RWPE1 (cell line): ENCODE results near the gene ACOT11.

Experiments used
- CTCF ChIA-PET: fragments of 350-600 bp; sonication (Branson Sonifier 250); formaldehyde crosslinking; extraction: SDS; loops from one replicate; lab custom pipeline; 2021; lab: Yijun Ruan, JAX
- POLR2A ChIA-PET: fragments of 400-600 bp; formaldehyde crosslinking; extraction: SDS; loops from one replicate; lab custom pipeline; 2020; ENCODE audit warnings: antibody characterized with exemption; ENCODE audit not compliant: low non-redundant PET; lab: Yijun Ruan, JAX
- DNase-seq: peaks from one replicate; pipeline ENCODE4 v3.0.0; 2012; ENCODE audit warnings: low spot score
- H3K27ac ChIP-seq: fragments of 450-650 bp; 2 replicates; pipeline ENCODE4 v1.5.1; 2017
- TF ChIP-seq, protein P1 (sequence below): fragments of 450-650 bp; conservative IDR thresholded peaks from 2 replicates; pipeline ENCODE4 v1.5.1; 2017; ENCODE audit warnings: low read depth, mild to moderate bottlenecking

ACOT11 gene

DNA sequence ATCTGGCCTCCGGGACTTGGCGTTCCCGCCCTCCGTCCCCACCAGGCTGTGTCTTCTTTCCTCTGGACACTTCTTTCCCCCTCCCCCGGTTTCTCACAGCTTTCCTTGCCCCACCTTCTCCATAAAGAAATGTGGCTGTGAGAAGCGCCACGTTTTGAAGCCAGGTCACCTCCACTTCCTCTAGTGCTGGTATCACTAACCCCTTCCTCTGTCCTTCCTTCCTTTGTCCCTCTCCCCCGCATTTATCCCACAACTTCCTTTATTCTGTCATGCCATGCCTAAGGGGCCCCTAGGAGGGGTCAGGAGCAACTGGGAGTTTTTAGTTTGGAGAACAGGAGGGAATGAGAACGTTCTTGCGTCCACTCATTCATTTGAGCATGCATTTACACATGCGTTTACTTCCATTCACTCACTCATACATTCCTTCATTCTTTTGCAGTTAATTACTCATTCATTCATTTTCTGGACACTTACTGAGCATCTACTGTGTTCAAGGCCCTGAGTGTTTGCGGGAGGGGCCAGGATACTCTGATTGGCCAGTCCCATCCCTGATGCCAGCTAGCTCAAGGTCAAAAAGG is 5.0 kb upstream of the ACOT11 start:
- H3K27ac ChIP-seq = peak overlapping the region; percentile 97
- POLR2A ChIA-PET = interaction anchor here (0.5 to 0.8 kb wide), 2 partner anchors 9 to 10 kb away, joined by 3 to 4 read pairs; no protein-coding TSS in a partner anchor
- TF ChIP-seq, protein P1, sequence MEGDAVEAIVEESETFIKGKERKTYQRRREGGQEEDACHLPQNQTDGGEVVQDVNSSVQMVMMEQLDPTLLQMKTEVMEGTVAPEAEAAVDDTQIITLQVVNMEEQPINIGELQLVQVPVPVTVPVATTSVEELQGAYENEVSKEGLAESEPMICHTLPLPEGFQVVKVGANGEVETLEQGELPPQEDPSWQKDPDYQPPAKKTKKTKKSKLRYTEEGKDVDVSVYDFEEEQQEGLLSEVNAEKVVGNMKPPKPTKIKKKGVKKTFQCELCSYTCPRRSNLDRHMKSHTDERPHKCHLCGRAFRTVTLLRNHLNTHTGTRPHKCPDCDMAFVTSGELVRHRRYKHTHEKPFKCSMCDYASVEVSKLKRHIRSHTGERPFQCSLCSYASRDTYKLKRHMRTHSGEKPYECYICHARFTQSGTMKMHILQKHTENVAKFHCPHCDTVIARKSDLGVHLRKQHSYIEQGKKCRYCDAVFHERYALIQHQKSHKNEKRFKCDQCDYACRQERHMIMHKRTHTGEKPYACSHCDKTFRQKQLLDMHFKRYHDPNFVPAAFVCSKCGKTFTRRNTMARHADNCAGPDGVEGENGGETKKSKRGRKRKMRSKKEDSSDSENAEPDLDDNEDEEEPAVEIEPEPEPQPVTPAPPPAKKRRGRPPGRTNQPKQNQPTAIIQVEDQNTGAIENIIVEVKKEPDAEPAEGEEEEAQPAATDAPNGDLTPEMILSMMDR = no peak
- CTCF ChIA-PET = no interaction called here
- DNase-seq = no peak

DNA sequence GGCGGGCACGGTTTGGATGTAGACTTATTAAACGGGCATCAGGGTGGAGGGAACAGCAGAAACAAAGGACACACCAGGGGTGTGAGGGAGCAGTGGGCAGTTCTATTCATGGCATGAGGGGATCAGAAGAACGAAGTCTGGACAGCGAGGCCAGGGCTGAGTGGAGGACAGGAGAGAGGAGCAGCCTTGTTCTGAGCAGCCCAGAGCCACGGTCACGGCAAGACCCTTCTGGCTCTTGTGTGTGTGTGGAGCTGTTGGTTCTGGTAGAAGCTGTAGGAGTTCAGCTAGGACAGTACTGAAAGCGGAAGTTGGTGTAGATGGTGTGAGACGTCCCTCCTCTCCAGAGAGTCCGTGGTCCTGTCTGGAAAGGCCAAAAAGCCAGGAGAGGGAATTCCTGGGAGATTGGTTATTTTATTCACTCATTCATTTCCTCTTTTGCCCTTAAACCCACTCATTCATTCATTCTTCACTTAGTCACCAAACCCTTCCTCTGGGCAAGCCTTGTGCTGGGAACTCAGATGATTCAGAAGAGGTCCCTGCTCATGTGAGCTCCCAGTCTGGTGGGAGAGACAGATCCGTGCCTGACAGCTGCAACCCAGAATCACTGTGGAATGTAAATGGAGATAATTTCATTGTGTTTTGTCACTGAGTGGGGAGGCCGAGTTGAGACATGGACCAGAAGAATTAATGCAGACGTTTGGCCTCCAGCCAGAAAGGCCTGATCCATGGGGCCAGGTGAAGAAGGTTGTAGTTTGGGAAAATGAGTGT is 4.1 kb upstream of the ACOT11 start:
- ChIA-PET CTCF (no interaction called here), POLR2A (interaction anchor here (0.5 kb wide), 1 partner anchor 8 kb away, joined by 3 read pairs; no protein-coding TSS in a partner anchor)
- H3K27ac ChIP-seq = peak overlapping the region; percentile 97
- TF ChIP-seq, protein P1 = no peak
- peak; percentile 38 for DNase-seq

DNA sequence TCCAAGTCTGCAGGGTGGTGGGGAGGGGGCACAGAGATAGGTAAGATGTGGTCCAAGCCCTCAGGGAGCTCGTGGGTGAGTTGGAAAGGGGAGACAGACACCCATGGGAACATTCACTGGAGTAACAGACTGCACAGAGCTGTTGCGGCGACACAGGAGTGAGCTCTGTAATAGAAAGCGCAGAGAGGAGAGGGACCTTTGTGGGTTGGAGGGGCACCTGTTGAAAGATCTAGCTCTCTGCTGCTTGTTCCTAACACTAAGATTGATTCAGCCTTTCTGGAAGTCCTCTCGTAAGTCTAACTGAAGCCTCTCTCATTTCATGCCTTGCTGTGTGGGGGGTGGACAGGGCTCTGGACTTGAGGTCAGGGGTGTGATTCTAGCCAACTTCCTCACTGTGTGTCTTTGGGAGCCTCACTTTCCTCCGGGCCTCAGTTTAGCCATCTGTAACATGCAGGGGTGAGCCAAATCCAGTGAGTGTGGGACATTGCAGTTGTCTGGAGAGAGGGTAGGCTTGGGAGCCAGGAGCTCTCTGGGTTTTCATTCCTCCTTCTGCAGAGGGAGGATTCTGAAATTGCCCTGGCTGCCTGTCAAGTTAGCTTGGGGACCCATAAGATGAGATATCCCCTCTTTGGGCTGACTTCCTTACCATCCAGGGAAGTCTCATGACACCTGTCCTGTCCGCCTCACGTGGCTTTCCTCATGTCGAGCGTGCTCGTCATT is 2.0 kb upstream of the ACOT11 start:
- H3K27ac ChIP-seq = peak overlapping the region; percentile 38
- TF ChIP-seq, protein P1 = no peak
- no peak for DNase-seq
- ChIA-PET POLR2A (interaction anchor here (0.6 kb wide), 1 partner anchor 72 kb away, joined by 3 read pairs; no protein-coding TSS in a partner anchor), CTCF (interaction anchor here (0.6 kb wide), 2 partner anchors 59 to 1579 kb away, joined by 3 read pairs; no protein-coding TSS in a partner anchor)

DNA sequence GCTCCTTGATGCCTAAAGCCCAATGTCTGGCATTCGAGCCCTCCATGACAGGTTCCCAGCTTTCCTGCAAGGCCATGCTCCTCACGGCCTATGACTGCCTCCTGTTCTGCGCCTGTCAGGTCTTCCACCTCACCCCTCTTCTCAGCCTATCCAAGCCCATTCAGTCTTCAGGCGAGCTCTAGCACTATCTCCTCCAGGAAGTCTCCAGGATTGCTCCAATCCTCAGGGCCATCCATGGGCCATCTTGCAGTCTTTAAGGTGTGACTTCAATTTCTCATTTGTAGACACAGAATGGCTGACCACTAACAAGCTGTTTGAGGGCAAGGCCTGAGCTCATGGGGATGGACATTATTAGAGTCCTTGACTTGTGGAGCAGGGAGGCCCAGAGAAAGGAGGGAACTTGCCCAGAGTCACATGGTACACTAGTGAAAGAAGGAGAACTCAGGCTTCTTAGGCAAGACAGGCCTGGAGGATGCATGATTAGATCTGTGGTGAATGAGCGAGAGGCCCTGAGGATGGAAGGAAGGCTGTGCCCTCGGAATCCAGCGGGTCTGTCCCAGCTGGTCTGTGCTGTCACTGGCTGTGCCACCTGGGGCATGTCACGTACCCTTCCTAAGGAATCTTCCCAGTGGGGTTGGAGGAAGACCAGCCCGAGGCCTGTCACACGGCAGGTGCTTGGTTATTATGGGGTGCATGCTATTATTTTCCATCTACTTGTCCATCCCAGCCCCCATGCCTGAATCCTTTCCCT is 1.2 kb upstream of the ACOT11 start:
- POLR2A ChIA-PET = no interaction called here
- TF ChIP-seq, protein P1 = no peak
- peak overlapping the region; percentile 38; the same call in 1 of the 2 replicates for H3K27ac ChIP-seq
- DNase-seq = no peak
- CTCF ChIA-PET = interaction anchor here (0.6 to 0.8 kb wide), 2 partner anchors 13 to 58 kb away, joined by 3 to 11 read pairs; no protein-coding TSS in a partner anchor

DNA sequence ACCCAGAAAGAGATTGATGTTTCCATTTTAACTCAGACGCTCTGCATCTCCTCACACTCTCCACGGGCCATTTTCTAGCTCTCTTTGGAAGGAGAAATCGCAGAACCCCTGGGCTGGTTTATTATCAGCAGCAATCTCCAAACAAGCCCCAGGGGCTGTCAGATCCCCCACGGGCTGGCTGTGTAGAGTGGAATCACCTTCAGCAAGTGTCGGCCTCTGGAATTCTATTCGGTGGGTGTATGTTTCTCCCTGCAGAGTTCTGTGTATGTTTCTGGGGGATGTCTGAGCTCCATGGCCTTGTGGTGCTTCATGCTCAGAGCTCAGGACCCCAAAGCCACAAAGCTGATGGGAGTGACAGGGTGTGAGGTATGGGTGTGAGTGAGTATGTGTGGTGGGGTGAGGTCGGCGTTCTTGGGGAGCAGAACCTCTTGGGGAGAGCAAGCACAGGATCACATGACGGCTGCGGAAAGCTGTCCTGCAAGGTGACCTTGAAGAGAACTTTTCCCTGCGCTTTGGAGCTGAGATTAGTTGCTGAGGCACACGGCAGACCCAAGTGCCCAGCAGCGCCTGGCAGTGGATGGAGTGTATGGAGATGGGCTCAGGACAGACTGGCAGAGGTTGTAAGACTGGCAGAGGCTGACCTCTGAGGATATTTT is 489 bp downstream of the ACOT11 start:
- DNase-seq = no peak
- CTCF ChIA-PET = interaction anchor here (0.9 kb wide), 1 partner anchor 35 kb away, joined by 4 read pairs; no protein-coding TSS in a partner anchor
- TF ChIP-seq, protein P1 = no peak
- POLR2A ChIA-PET = no interaction called here
- peak overlapping the region; percentile 38; the same call in 1 of the 2 replicates for H3K27ac ChIP-seq
